Caco-2 (cell line): ENCODE measurements around the gene NEK9. TPM values are rescaled to one million over a fixed set of nuclear protein-coding genes. Genes with fewer than 3 reads are reported as not detected.
A peak's percentile ranks its signal among the peaks of the same experiment; 100 is the strongest.

Experiments used
- BruUV-seq: library from RNA; stranded (reverse); fragments of 400-500 nt; replicated peaks from 2 replicates; lab custom pipeline; 2021; lab: Mats Ljungman, UMichigan
- CTCF ChIA-PET: fragments of 300-600 bp; sonication (Branson Sonifier 250); formaldehyde crosslinking; loops from one replicate; lab custom pipeline; 2022; ENCODE audit warnings: antibody characterized with exemption; lab: Charles Lee
- POLR2A ChIA-PET: fragments of 300-600 bp; sonication (Branson Sonifier 250); formaldehyde crosslinking; loops from one replicate; lab custom pipeline; 2022; ENCODE audit warnings: antibody characterized with exemption; lab: Charles Lee
- DNase-seq, 2 experiments: peaks; one replicate each; pipeline versions ENCODE4 v3.0.0 to v3.0.0-alpha.2; 2020 to 2022
- H3K27me3 ChIP-seq: replicated peaks from 2 replicates; pipeline ENCODE4 v1.6.0; 2011; ENCODE audit warnings: low read length; ENCODE audit not compliant: control insufficient read depth, insufficient read depth
- H3K36me3 ChIP-seq: 2 replicates; pipeline ENCODE4 v1.5.1; 2011; ENCODE audit warnings: low read length; ENCODE audit not compliant: control insufficient read depth, insufficient read depth
- H3K4me1 ChIP-seq: fragments of 250-450 bp; sonication (Bioruptor Pico); 2 replicates; pipeline ENCODE4 v1.5.1; 2020; ENCODE audit warnings: mild to moderate bottlenecking
- H3K4me3 ChIP-seq: 2 replicates; pipeline ENCODE4 v1.5.1; 2011; ENCODE audit warnings: low read depth, mild to moderate bottlenecking, control low read depth, low read length
- H3K9me3 ChIP-seq: fragments of 250-450 bp; sonication (Bioruptor Pico); 2 replicates; pipeline ENCODE4 v1.5.1; 2020; ENCODE audit warnings: mild to moderate bottlenecking, moderate library complexity
- H3K27ac Mint-ChIP-seq: one replicate; pipeline ENCODE4 v1.8.0; 2022; ENCODE audit warnings: mixed read lengths; ENCODE audit not compliant: unreplicated experiment
- H3K27me3 Mint-ChIP-seq: one replicate; pipeline ENCODE4 v1.8.0; 2022; ENCODE audit warnings: mixed read lengths; ENCODE audit not compliant: insufficient read depth, unreplicated experiment
- H3K36me3 Mint-ChIP-seq: one replicate; pipeline ENCODE4 v1.8.0; 2022; ENCODE audit warnings: mild to moderate bottlenecking, mixed read lengths; ENCODE audit not compliant: insufficient read depth, unreplicated experiment
- H3K4me1 Mint-ChIP-seq: one replicate; pipeline ENCODE4 v1.8.0; 2022; ENCODE audit warnings: low read depth, mixed read lengths; ENCODE audit not compliant: unreplicated experiment
- H3K4me3 Mint-ChIP-seq: one replicate; pipeline ENCODE4 v1.8.0; 2022; ENCODE audit warnings: mild to moderate bottlenecking, moderate library complexity, mixed read lengths; ENCODE audit not compliant: unreplicated experiment
- H3K9me3 Mint-ChIP-seq: one replicate; pipeline ENCODE4 v1.8.0; 2022; ENCODE audit warnings: mixed read lengths; ENCODE audit not compliant: unreplicated experiment
- CTCF ChIP-seq, 2 experiments: fragments of 200-600 bp in 1 of 2; IDR thresholded peaks; 1 replicate in 1 of 2; 2 replicates in 1 of 2; pipeline versions ENCODE4 v1.5.1 to v1.8.0; 2011 to 2022; ENCODE audit warnings: antibody characterized with exemption in 1 of 2, control low read depth in 1 of 2, inconsistent platforms in 1 of 2, low read depth in 1 of 2, low read length in 1 of 2, mild to moderate bottlenecking in 1 of 2, moderate library complexity in 1 of 2; ENCODE audit not compliant: insufficient read depth in 1 of 2, severe bottlenecking in 1 of 2, unreplicated experiment in 1 of 2
- intact Hi-C: fragments of 100-400 bp; cut with micrococcal nuclease; formaldehyde crosslinking; loops from one replicate; pipeline ENCODE4 v1.10.0; 2022; ENCODE audit not compliant: unreplicated experiment
- total RNA-seq: library from RNA; stranded (reverse); gene quantifications from 2 replicates; pipeline ENCODE4 v1.2.3, GENCODE V29; 2022

Gene NEK9
- total RNA-seq, 1 experiment from 2014 or later, result 69.2 TPM

DNA sequence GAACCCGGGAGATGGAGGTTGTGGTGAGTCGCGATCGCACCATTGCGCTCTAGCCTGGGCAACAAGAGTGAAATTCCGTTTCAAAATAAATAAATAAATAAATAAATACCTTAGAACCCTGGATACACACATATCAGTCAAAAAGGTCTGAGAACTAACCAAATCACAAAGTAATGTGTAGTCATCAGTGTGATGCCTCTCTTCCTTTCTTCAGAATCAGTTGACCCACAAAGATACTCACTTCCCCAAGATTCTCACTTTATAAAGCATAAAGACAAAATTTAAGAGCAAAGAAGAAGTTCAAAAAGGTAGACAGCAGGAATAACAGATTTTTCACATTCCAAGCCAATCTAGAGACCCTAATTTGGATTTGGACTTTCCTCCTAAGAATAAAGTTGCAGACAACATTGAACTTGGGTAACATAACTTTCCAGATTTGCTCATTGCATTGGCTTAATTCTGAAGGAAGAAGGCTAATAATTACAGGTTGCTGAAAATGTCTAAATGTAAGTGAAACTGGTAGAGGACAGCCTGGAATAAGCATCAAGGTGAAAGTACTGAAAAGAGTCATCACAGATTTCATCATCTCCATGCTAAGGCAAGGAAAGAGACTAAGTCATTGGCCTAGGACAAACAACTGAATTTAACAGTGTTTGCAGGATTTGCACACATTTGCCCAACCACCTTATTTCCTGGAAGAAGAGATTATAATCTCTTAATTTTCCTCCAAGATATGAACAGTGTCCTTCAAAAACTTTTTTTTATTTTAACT, 32.2 kb upstream of the NEK9 start:
- Mint-ChIP-seq H3K4me3 (no peak overlapping the region), H3K27ac (no peak overlapping the region), H3K4me1 (peaks cover 11% of the 10 kb centered on the region), H3K27me3 (no peaks in the 10 kb centered on the region), H3K36me3 (no peaks in the 10 kb centered on the region), H3K9me3 (no peaks in the 10 kb centered on the region)
- no peak for DNase-seq
- ChIA-PET POLR2A (no interaction called here), CTCF (no interaction called here)
- Histone ChIP-seq H3K27me3 (no peaks in the 10 kb centered on the region), H3K4me1 (peaks cover 11% of the 10 kb centered on the region; the same call in 1 of the 2 replicates), H3K4me3 (no peak overlapping the region), H3K9me3 (no peaks in the 10 kb centered on the region), H3K36me3 (no peaks in the 10 kb centered on the region)
- no peak for TF ChIP-seq CTCF (IDR thresholded peaks at IDR 0.05; ENCODE audit: insufficient read depth in 1 of 2, low read depth in 1 of 2, low read length in 1 of 2, severe bottlenecking in 1 of 2, unreplicated experiment in 1 of 2)
- BruUV-seq, result no TSS peak
- intact Hi-C loops, result no loop called here

GRCh38 chr14:75156901-75157300, 30.1 kb upstream of the NEK9 start:
- DNase-seq, result no peak
- Mint-ChIP-seq H3K27ac (no peak overlapping the region), H3K9me3 (no peaks in the 10 kb centered on the region), H3K4me3 (no peak overlapping the region), H3K36me3 (peaks cover 4% of the 10 kb centered on the region), H3K27me3 (no peaks in the 10 kb centered on the region), H3K4me1 (peaks cover 17% of the 10 kb centered on the region)
- CTCF ChIA-PET, result no interaction called here
- Histone ChIP-seq H3K4me3 (no peak overlapping the region), H3K9me3 (no peaks in the 10 kb centered on the region), H3K27me3 (no peaks in the 10 kb centered on the region), H3K4me1 (peaks cover 18% of the 10 kb centered on the region; the same call in 1 of the 2 replicates), H3K36me3 (no peaks in the 10 kb centered on the region)
- TF ChIP-seq CTCF (IDR thresholded peaks at IDR 0.05; ENCODE audit: insufficient read depth in 1 of 2, low read depth in 1 of 2, low read length in 1 of 2, severe bottlenecking in 1 of 2, unreplicated experiment in 1 of 2), result no peak
- intact Hi-C loops, result no loop called here
- BruUV-seq, result no TSS peak
- POLR2A ChIA-PET, result no interaction called here

DNA sequence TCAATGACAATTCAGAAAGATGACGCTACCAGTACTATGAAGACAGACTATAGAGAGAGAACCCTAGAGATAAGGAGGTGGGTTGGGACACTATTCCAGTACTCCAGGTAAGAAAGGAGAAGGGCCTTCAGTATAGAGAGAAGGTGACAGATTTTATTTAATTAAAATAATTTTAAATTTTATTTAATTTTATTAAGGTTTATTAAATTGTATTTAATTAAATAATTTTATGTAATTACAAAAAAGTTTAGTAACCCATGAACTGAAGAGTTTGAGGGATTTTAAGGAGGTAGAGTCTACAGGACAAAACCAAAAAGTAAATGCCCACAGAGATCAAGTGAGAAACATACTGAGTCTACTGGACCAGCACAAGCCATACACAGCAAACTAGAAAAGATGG, 29.3 kb upstream of the NEK9 start:
- H3K4me3 ChIP-seq, result no peak overlapping the region
- Mint-ChIP-seq H3K27me3 (no peaks in the 10 kb centered on the region), H3K9me3 (no peaks in the 10 kb centered on the region), H3K36me3 (peaks cover 7% of the 10 kb centered on the region), H3K27ac (peak overlapping the region; percentile 7), H3K4me1 (peaks cover 17% of the 10 kb centered on the region), H3K4me3 (no peak overlapping the region)
- H3K27me3 ChIP-seq, result no peaks in the 10 kb centered on the region
- ChIA-PET POLR2A (no interaction called here), CTCF (no interaction called here)
- intact Hi-C loops, result no loop called here
- BruUV-seq, result no TSS peak
- no peak for TF ChIP-seq CTCF (IDR thresholded peaks at IDR 0.05; ENCODE audit: insufficient read depth in 1 of 2, low read depth in 1 of 2, low read length in 1 of 2, severe bottlenecking in 1 of 2, unreplicated experiment in 1 of 2)
- H3K4me1 ChIP-seq, result peaks cover 18% of the 10 kb centered on the region; the same call in 1 of the 2 replicates
- H3K36me3 ChIP-seq, result no peaks in the 10 kb centered on the region
- DNase-seq, result no peak
- no peaks in the 10 kb centered on the region for H3K9me3 ChIP-seq
